HG03575 (cell line): Measurements from ENCODE around the gene DPPA4.
"Not testable (repeated sequence)": the region's sequence is repeated elsewhere in the genome, so short reads cannot be mapped to it uniquely, and the experiment has no call there.

ENCODE experiments used
- ATAC-seq: cut with Tn5 transposase; IDR thresholded peaks from one replicate; pipeline ENCODE4 v1.9.1; 2021; ENCODE audit not compliant: unreplicated experiment, insufficient number of reproducible peaks, low FRiP score; ENCODE audit errors: extremely low read depth

The DPPA4 gene

GRCh38 chr3:109337393-109337792 lies at the start of gene DPPA4:
DPPA4 (minus strand) TSS chr3:109337546; CDS start chr3:109337517, 29 bp downstream.
- ATAC-seq: no peak

GRCh38 chr3:109385442-109386318 lies 48.3 kb upstream of the DPPA4 start:
- ATAC-seq: no peak

GRCh38 chr3:109384164-109384563 lies 46.8 kb upstream of the DPPA4 start:
- no peak for ATAC-seq

- no peak for ATAC-seq
Observed at GRCh38 chr3:109382588-109382987, 45.2 kb upstream of the DPPA4 start.

- ATAC-seq: no peak
Observed at GRCh38 chr3:109375975-109376374, 38.6 kb upstream of the DPPA4 start.

- not testable (repeated sequence) for ATAC-seq
Observed at GRCh38 chr3:109374434-109374833, 37.1 kb upstream of the DPPA4 start.

- ATAC-seq: no peak
Observed at GRCh38 chr3:109373933-109374332, 36.6 kb upstream of the DPPA4 start.

GRCh38 chr3:109372639-109373038 lies 35.3 kb upstream of the DPPA4 start:
- ATAC-seq: no peak

- no peak for ATAC-seq
Observed at GRCh38 chr3:109369510-109369909, 32.2 kb upstream of the DPPA4 start.

GRCh38 chr3:109364088-109364487 lies 26.7 kb upstream of the DPPA4 start:
- ATAC-seq: no peak

GRCh38 chr3:109363634-109364033 lies 26.3 kb upstream of the DPPA4 start:
- ATAC-seq: no peak

- no peak for ATAC-seq
Observed at GRCh38 chr3:109362823-109363222, 25.5 kb upstream of the DPPA4 start.

- not testable (repeated sequence) for ATAC-seq
Observed at GRCh38 chr3:109358809-109359208, 21.5 kb upstream of the DPPA4 start.

GRCh38 chr3:109356442-109357155 lies 19.3 kb upstream of the DPPA4 start:
- ATAC-seq: no peak

GRCh38 chr3:109355625-109356441 lies 18.5 kb upstream of the DPPA4 start:
- no peak for ATAC-seq

- ATAC-seq: no peak
Observed at GRCh38 chr3:109353057-109353456, 15.7 kb upstream of the DPPA4 start.

GRCh38 chr3:109351231-109351630 lies 13.9 kb upstream of the DPPA4 start:
- ATAC-seq: no peak

GRCh38 chr3:109346770-109347295 lies 9.5 kb upstream of the DPPA4 start:
- no peak for ATAC-seq

- ATAC-seq: no peak
Observed at GRCh38 chr3:109346099-109346498, 8.8 kb upstream of the DPPA4 start.
